Measurements from ENCODE around the gene SPATA18.
"Not testable (repeated sequence)": the region's sequence is repeated elsewhere in the genome, so short reads cannot be mapped to it uniquely, and the experiment has no call there.

The SPATA18 gene

DNA sequence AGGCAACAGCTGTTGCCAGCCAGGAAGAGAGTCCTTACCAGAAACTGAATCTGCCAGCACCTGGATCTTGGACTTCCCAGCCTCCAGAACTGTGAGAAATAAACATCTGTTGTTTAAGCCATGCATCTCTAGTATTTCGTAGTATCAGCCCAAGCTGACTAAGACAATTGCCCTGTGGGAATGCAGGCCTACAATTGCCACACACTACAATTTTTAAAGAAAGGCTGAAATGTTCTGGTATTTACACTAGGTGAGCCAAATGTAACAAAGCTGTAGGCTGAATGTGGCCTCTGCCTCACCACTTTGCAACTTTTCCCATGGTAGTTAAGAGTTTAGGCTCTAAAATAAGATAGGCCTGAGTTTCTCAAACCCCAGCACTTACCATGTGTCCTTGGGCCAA lies 59.1 kb downstream of the SPATA18 start:
- DNase-seq: no peak

GRCh38 chr4:52111995-52112394 lies 60.9 kb downstream of the SPATA18 start:
- DNase-seq: no peak

GRCh38 chr4:52112411-52112810 lies 61.3 kb downstream of the SPATA18 start:
- DNase-seq: no peak

DNA sequence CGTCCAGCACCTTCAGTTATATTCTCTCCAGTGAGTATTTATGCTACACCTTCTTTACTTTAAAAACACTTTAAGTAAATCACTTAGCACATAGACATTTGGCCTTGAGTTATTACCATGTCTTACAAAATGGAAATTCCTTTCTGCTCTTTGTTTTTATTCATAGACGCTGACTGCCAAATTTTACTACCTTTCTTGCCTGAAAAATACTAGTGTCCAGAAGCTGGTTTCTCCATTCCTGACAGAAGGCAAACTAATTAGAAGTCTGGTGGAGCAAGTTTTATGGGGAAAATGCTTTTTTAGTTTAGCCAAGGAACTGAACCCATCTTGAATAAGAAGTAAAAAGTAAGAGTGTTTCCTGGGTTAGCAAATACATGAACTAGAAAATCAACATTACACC lies 65.5 kb downstream of the SPATA18 start:
- no peak for DNase-seq

GRCh38 chr4:52126226-52126625 lies 75.1 kb downstream of the SPATA18 start:
- no peak for DNase-seq

GRCh38 chr4:52126966-52127365 lies 75.9 kb downstream of the SPATA18 start:
- no peak for DNase-seq

- DNase-seq: no peak
These were observed 84.1 kb downstream of the SPATA18 start for GRCh38 chr4:52135171-52135570.

DNA sequence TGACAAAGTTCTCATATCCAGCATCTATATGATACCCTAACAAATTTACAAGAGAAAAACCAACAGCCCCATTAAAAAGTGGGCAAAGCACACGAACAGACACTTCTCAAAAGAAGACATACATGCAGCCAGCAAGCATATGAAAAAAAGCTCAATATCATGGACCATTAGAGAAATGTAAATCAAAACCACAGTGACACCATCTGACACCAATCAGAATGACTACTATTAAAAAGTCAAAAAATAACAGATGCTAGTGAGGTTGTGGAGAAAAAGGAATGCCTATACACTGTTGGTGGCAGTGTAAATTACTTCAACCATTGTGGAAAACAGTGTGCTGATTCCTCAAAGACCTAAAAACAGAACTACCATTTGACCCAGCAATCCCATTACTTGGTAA lies 86.0 kb downstream of the SPATA18 start:
- not testable (repeated sequence) for DNase-seq

GRCh38 chr4:52142816-52143215 lies 91.7 kb downstream of the SPATA18 start:
- DNase-seq: no peak

DNA sequence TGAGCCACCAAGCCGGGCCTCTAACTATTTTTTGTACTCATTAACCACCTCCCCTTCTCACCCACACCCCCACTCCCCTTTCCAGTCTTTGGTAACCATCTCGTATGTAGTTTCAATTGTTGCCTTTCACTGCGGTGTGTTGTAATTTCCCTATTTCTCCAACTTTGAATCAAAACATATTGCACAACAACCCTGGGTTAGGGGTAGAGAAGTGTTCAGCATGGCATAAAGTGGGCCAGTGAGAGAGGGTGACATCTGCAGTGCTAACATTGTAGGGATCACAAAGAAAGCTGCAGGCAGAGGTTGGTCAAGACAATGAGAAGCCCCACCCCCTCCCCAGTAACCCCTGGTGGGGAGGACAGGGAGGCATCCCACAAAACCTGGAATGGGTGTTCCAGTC lies 92.7 kb downstream of the SPATA18 start:
- DNase-seq: no peak

- DNase-seq: no peak
These were observed 93.3 kb downstream of the SPATA18 start for GRCh38 chr4:52144372-52144771.
